Astrocyte (in vitro differentiated cells and primary cell): Measurements from ENCODE around the gene CIB1. TPM values are rescaled to one million over a fixed set of nuclear protein-coding genes. Genes with fewer than 3 reads are reported as not detected.

ENCODE experiments used
- DNase-seq: peaks from one replicate; pipeline ENCODE4 v3.0.0-alpha.2; 2010; ENCODE audit warnings: low read depth
- FAIRE-seq: peaks from 2 replicates; lab custom pipeline; 2011; peaks lifted over from hg19 to GRCh38; lab: Jason Lieb, UNC
- H2AFZ ChIP-seq: 2 replicates; pipeline ENCODE4 v1.6.0; 2012; ENCODE audit warnings: low read depth, low read length, inconsistent platforms
- H3K27ac ChIP-seq: 2 replicates; pipeline ENCODE4 v1.5.1; 2011; ENCODE audit warnings: low read depth, low read length, inconsistent platforms
- H3K27me3 ChIP-seq: 2 replicates; pipeline ENCODE4 v1.6.0; 2011; ENCODE audit warnings: low read length, inconsistent platforms; ENCODE audit not compliant: insufficient read depth
- H3K36me3 ChIP-seq: 2 replicates; pipeline ENCODE4 v1.5.1; 2011; ENCODE audit warnings: low read length, inconsistent platforms; ENCODE audit not compliant: insufficient read depth
- H3K4me1 ChIP-seq: 2 replicates; pipeline ENCODE4 v1.5.1; 2011; ENCODE audit warnings: low read length, inconsistent platforms; ENCODE audit not compliant: insufficient read depth
- H3K4me2 ChIP-seq: 2 replicates; pipeline ENCODE4 v1.6.0; 2012; ENCODE audit warnings: low read length, inconsistent platforms
- H3K4me3 ChIP-seq: 2 replicates; pipeline ENCODE4 v1.5.1; 2011; ENCODE audit warnings: low read depth, mild to moderate bottlenecking, low read length, inconsistent platforms; ENCODE audit not compliant: insufficient read depth
- H3K79me2 ChIP-seq: 2 replicates; pipeline ENCODE4 v1.6.0; 2012; ENCODE audit warnings: mild to moderate bottlenecking, low read length, inconsistent platforms; ENCODE audit not compliant: insufficient read depth
- H3K9ac ChIP-seq: 2 replicates; pipeline ENCODE4 v1.6.0; 2012; ENCODE audit warnings: mild to moderate bottlenecking, low read length, inconsistent platforms
- H3K9me3 ChIP-seq: 2 replicates; pipeline ENCODE4 v1.5.1; 2012; ENCODE audit warnings: low read depth, mild to moderate bottlenecking, low read length, inconsistent platforms; ENCODE audit not compliant: insufficient read depth
- H4K20me1 ChIP-seq: 2 replicates; pipeline ENCODE4 v1.6.0; 2012; ENCODE audit warnings: low read length, inconsistent platforms; ENCODE audit not compliant: insufficient read depth
- H3K27ac Mint-ChIP-seq: one replicate; pipeline ENCODE4 v1.8.0; 2021; ENCODE audit warnings: mild to moderate bottlenecking, mixed read lengths; ENCODE audit not compliant: unreplicated experiment
- H3K27me3 Mint-ChIP-seq: one replicate; pipeline ENCODE4 v1.8.0; 2021; ENCODE audit warnings: low read depth, mixed read lengths; ENCODE audit not compliant: unreplicated experiment
- H3K36me3 Mint-ChIP-seq: one replicate; pipeline ENCODE4 v1.8.0; 2021; ENCODE audit warnings: low read depth, mixed read lengths; ENCODE audit not compliant: unreplicated experiment
- H3K4me1 Mint-ChIP-seq: one replicate; pipeline ENCODE4 v1.8.0; 2021; ENCODE audit warnings: low read depth, mixed read lengths; ENCODE audit not compliant: unreplicated experiment
- H3K4me3 Mint-ChIP-seq: one replicate; pipeline ENCODE4 v1.8.0; 2021; ENCODE audit warnings: mild to moderate bottlenecking, moderate library complexity, mixed read lengths; ENCODE audit not compliant: unreplicated experiment
- H3K9me3 Mint-ChIP-seq: one replicate; pipeline ENCODE4 v1.8.0; 2021; ENCODE audit warnings: mild to moderate bottlenecking, mixed read lengths; ENCODE audit not compliant: unreplicated experiment
- CTCF ChIP-seq: IDR thresholded peaks from 2 replicates; pipeline ENCODE4 v1.5.1; 2011; ENCODE audit warnings: low read depth, mild to moderate bottlenecking, inconsistent platforms, low read length, moderate library complexity; ENCODE audit not compliant: insufficient read depth
- EZH2 ChIP-seq: IDR thresholded peaks from 2 replicates; pipeline ENCODE4 v1.6.1; 2012; ENCODE audit warnings: mild to moderate bottlenecking, low read length, inconsistent platforms; ENCODE audit not compliant: insufficient read depth
- total RNA-seq: library from RNA; stranded (reverse); gene quantifications from 2 replicates; pipeline ENCODE4 v1.2.1, GENCODE V29; 2021

CIB1 gene
- total RNA-seq, 1 donor from 2014 or later = 49.6 TPM

DNA sequence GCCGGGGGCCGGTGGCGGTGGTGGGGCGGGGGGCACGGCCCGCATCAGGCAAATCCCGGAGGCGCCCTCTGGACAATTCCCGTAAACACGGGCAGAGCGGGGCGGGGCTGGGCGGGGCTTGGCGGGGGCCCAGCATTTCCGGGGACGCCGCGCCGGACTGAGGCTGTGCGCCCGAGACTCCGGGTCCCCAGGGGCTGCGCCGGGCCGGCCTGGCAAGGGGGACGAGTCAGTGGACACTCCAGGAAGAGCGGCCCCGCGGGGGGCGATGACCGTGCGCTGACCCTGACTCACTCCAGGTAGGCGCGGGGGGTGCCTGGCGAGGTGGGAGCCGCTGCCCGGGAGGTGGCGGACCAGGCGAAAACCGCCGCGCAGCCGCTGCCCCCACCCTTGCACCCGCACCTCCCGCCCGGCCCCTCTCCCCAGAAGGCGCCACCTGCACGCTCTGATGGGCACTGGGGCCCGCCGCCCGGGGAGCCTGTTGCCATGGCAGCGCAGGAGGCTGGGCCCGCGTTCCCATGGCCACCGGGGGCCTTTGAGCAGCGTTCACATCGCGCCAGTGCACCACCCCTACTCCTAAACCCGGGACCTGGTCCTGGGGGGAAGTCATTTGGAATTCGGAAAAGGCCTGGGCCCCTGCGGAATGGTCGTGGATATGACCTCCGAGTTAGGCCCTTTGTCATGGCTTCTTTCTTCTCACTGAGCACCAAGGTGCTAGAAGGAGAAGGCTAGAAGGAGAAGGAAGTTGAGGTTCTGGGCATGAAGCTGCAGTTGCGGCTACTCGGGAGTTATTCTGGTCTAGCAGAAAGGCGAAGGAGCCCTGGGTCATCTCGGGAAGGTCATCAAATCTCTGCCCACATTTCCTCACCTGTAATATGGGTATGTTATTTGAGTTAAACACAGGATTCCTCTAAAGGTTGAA is 48.7 kb downstream of the CIB1 start:
- no peak for FAIRE-seq
- Histone ChIP-seq H3K27me3 (no peaks in the 10 kb centered on the region), H3K27ac (no peak overlapping the region), H3K4me1 (peaks cover 6% of the 10 kb centered on the region), H3K36me3 (no peaks in the 10 kb centered on the region), H4K20me1 (no peaks in the 10 kb centered on the region), H3K9ac (peak overlapping the region; percentile 44), H3K9me3 (no peaks in the 10 kb centered on the region), H3K79me2 (no peaks in the 10 kb centered on the region), H3K4me2 (peak overlapping the region; percentile 87), H3K4me3 (peak overlapping the region; percentile 53), H2AFZ (peak overlapping the region; percentile 93)
- Mint-ChIP-seq H3K36me3 (no peaks in the 10 kb centered on the region), H3K9me3 (no peaks in the 10 kb centered on the region), H3K27ac (peak overlapping the region; percentile 18), H3K27me3 (peaks cover 13% of the 10 kb centered on the region), H3K4me3 (peak overlapping the region; percentile 80), H3K4me1 (no peaks in the 10 kb centered on the region)
- no peak for DNase-seq
- TF ChIP-seq CTCF (no peak), EZH2 (no peak)

DNA sequence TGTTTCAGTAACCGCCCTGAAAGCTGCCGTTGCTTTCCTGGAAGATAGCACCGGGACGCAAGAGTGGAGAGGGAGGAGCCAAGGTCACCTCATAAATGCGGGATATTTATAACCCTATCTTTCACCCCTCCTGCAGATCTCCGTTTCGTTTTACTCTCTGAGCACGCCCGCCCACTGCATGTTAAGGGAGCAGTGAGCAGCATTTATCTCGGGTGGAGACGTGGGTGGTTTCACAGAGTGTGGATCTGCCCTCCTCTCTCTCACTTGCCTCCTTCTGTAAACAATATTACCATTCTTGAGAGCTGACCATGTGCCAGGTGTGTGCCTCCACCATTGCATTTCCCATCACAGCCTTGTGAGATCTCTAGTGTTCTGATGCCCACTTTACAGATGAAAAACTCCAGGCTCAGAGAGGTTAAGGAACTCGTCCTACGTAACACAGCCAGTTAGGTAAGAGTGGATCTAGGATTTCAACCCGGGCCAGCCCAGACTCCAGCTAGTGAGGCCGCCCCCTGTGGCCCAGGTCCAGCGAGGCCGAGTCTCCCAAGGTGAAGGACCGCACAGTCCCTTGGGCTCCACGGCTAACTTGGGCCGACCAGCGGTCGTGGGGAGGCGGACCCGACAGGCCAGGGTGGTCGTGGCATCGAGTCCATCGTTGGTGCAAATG is 49.5 kb downstream of the CIB1 start:
- H3K36me3 Mint-ChIP-seq = no peaks in the 10 kb centered on the region
- H3K4me3 Mint-ChIP-seq = peak overlapping the region; percentile 75
- H3K79me2 ChIP-seq = no peaks in the 10 kb centered on the region
- peak overlapping the region; percentile 53 for H3K4me3 ChIP-seq
- H3K27me3 ChIP-seq = peaks cover 2% of the 10 kb centered on the region
- H3K36me3 ChIP-seq = no peaks in the 10 kb centered on the region
- peak overlapping the region; percentile 87 for H3K4me2 ChIP-seq
- H2AFZ ChIP-seq = peak overlapping the region; percentile 93
- TF ChIP-seq CTCF (no peak), EZH2 (no peak)
- no peaks in the 10 kb centered on the region for H4K20me1 ChIP-seq
- no peaks in the 10 kb centered on the region for H3K9me3 ChIP-seq
- FAIRE-seq = no peak
- no peaks in the 10 kb centered on the region for H3K9me3 Mint-ChIP-seq
- DNase-seq = peak; percentile 43
- H3K9ac ChIP-seq = peak overlapping the region; percentile 44
- peaks cover 18% of the 10 kb centered on the region for H3K27me3 Mint-ChIP-seq
- H3K4me1 Mint-ChIP-seq = no peaks in the 10 kb centered on the region
- peaks cover 6% of the 10 kb centered on the region for H3K4me1 ChIP-seq
- no peak overlapping the region for H3K27ac Mint-ChIP-seq
- H3K27ac ChIP-seq = no peak overlapping the region

- peaks cover 2% of the 10 kb centered on the region for H3K27me3 ChIP-seq
- H3K4me3 ChIP-seq = no peak overlapping the region
- DNase-seq = no peak
- Mint-ChIP-seq H3K4me3 (no peak overlapping the region), H3K27me3 (peaks cover 25% of the 10 kb centered on the region), H3K27ac (no peak overlapping the region), H3K4me1 (no peaks in the 10 kb centered on the region), H3K36me3 (no peaks in the 10 kb centered on the region), H3K9me3 (peaks cover 2% of the 10 kb centered on the region)
- H3K79me2 ChIP-seq = no peaks in the 10 kb centered on the region
- H3K9ac ChIP-seq = no peak overlapping the region
- no peaks in the 10 kb centered on the region for H3K9me3 ChIP-seq
- peaks cover 6% of the 10 kb centered on the region for H3K4me1 ChIP-seq
- H3K4me2 ChIP-seq = no peak overlapping the region
- FAIRE-seq = no peak
- no peaks in the 10 kb centered on the region for H4K20me1 ChIP-seq
- no peak overlapping the region for H3K27ac ChIP-seq
- no peak overlapping the region for H2AFZ ChIP-seq
- no peaks in the 10 kb centered on the region for H3K36me3 ChIP-seq
- no peak for TF ChIP-seq EZH2
- no peak for TF ChIP-seq CTCF
Measured at GRCh38 chr15:90181776-90182175, 52.0 kb downstream of the CIB1 start.
